IMR-90 (cell line): ENCODE data around the gene PDE11A. TPM values are rescaled to one million over a fixed set of nuclear protein-coding genes. Genes with fewer than 3 reads are reported as not detected.

ENCODE experiments used
- ATAC-seq: fragments of 200-7000 bp; cut with Tn5 transposase; 2 replicates; pipeline ENCODE4 v1.9.1; 2020; ENCODE audit warnings: low read depth, mild to moderate bottlenecking, moderate library complexity
- BruUV-seq: library from RNA; stranded (reverse); fragments of 400-500 nt; replicated peaks from 2 replicates; lab custom pipeline; 2021; lab: Mats Ljungman, UMichigan
- CTCF ChIA-PET: fragments of 300-600 bp; formaldehyde crosslinking; extraction: SDS; loops from one replicate; lab custom pipeline; 2021; ENCODE audit warnings: antibody characterized with exemption; lab: Yijun Ruan, JAX
- POLR2A ChIA-PET: fragments of 300-600 bp; sonication (Branson Sonifier 250); formaldehyde crosslinking; loops from one replicate; lab custom pipeline; 2022; ENCODE audit warnings: antibody characterized with exemption; ENCODE audit not compliant: unreplicated experiment; lab: Charles Lee
- DNase-seq: peaks from one replicate; pipeline ENCODE4 v3.0.0; 2013
- H2AFZ ChIP-seq: replicated peaks from 2 replicates; pipeline ENCODE3; 2013; ENCODE audit warnings: low read length, mild to moderate bottlenecking; ENCODE audit not compliant: poor library complexity
- H2AK5ac ChIP-seq: 2 replicates; pipeline ENCODE4 v1.6.1; 2013; ENCODE audit warnings: low read depth, low read length, inconsistent platforms
- H2AK9ac ChIP-seq: replicated peaks from 2 replicates; pipeline ENCODE3; 2013; ENCODE audit warnings: mild to moderate bottlenecking, low read depth, low read length, moderate library complexity; ENCODE audit not compliant: poor library complexity
- H2BK120ac ChIP-seq: 2 replicates; pipeline ENCODE4 v1.6.1; 2013; ENCODE audit warnings: low read depth, low read length, inconsistent platforms
- H2BK15ac ChIP-seq: 3 replicates; pipeline ENCODE4 v1.6.1; 2013; ENCODE audit warnings: low read depth, low read length, inconsistent platforms
- H2BK20ac ChIP-seq: 2 replicates; pipeline ENCODE4 v1.6.1; 2013; ENCODE audit warnings: low read depth, mild to moderate bottlenecking, inconsistent platforms, low read length, moderate library complexity
- H2BK5ac ChIP-seq: 2 replicates; pipeline ENCODE4 v1.6.1; 2013; ENCODE audit warnings: mild to moderate bottlenecking, low read depth, low read length, inconsistent platforms; ENCODE audit not compliant: poor library complexity, severe bottlenecking
- H3K14ac ChIP-seq: replicated peaks from 2 replicates; pipeline ENCODE4 v1.6.1; 2013; ENCODE audit warnings: low read depth, low read length, inconsistent platforms
- H3K18ac ChIP-seq: 2 replicates; pipeline ENCODE4 v1.6.1; 2013; ENCODE audit warnings: low read depth, low read length, control low read depth
- H3K23ac ChIP-seq: 2 replicates; pipeline ENCODE4 v1.6.1; 2013; ENCODE audit warnings: low read depth, low read length, inconsistent platforms
- H3K27ac ChIP-seq: 2 replicates; pipeline ENCODE4 v1.5.1; 2013; ENCODE audit warnings: mild to moderate bottlenecking, control low read depth, low read length; ENCODE audit not compliant: insufficient read depth
- H3K27me3 ChIP-seq: 2 replicates; pipeline ENCODE4 v1.6.1; 2013; ENCODE audit warnings: low read length; ENCODE audit not compliant: control insufficient read depth, insufficient read depth
- H3K36me3 ChIP-seq: 2 replicates; pipeline ENCODE4 v1.6.1; 2013; ENCODE audit warnings: low read length, mixed read lengths; ENCODE audit not compliant: control insufficient read depth, insufficient read depth
- H3K4ac ChIP-seq: 2 replicates; pipeline ENCODE4 v1.6.1; 2013; ENCODE audit warnings: low read depth, low read length, inconsistent platforms
- H3K4me1 ChIP-seq: 2 replicates; pipeline ENCODE4 v1.6.1; 2013; ENCODE audit warnings: low read length, mixed read lengths; ENCODE audit not compliant: control insufficient read depth, insufficient read depth
- H3K4me2 ChIP-seq: 2 replicates; pipeline ENCODE4 v1.6.1; 2013; ENCODE audit warnings: low read depth, mild to moderate bottlenecking, control low read depth, low read length, moderate library complexity
- H3K4me3 ChIP-seq: 2 replicates; pipeline ENCODE4 v1.5.1; 2013; ENCODE audit warnings: low read depth, mild to moderate bottlenecking, control low read depth, low read length, moderate library complexity; ENCODE audit not compliant: insufficient read depth
- H3K56ac ChIP-seq: 2 replicates; pipeline ENCODE4 v1.6.1; 2013; ENCODE audit warnings: low read length, inconsistent platforms; ENCODE audit not compliant: insufficient read depth; ENCODE audit errors: extremely low read depth
- H3K79me1 ChIP-seq, 2 experiments: 2 replicates each; pipeline ENCODE4 v1.6.1; 2013; ENCODE audit warnings: low read length in 2 of 2, inconsistent platforms in 1 of 2, low read depth in 1 of 2
- H3K9ac ChIP-seq: 2 replicates; pipeline ENCODE4 v1.6.1; 2013; ENCODE audit warnings: low read depth, low read length, control low read depth
- H3K9me1 ChIP-seq: 2 replicates; pipeline ENCODE4 v1.6.1; 2013; ENCODE audit warnings: low read length, inconsistent platforms; ENCODE audit not compliant: insufficient read depth
- H3K9me3 ChIP-seq: 2 replicates; pipeline ENCODE4 v1.6.1; 2013; ENCODE audit warnings: low read length; ENCODE audit not compliant: control insufficient read depth, insufficient read depth
- H4K20me1 ChIP-seq: 2 replicates; pipeline ENCODE4 v1.6.1; 2013; ENCODE audit warnings: low read length, inconsistent platforms; ENCODE audit not compliant: insufficient read depth
- H4K5ac ChIP-seq: 2 replicates; pipeline ENCODE4 v1.6.1; 2013; ENCODE audit warnings: mild to moderate bottlenecking, low read depth, low read length, control low read depth
- H4K8ac ChIP-seq, 2 experiments: 2 replicates each; pipeline ENCODE4 v1.6.1; 2013; ENCODE audit warnings: low read depth in 2 of 2, low read length in 2 of 2, control low read depth in 1 of 2, inconsistent platforms in 1 of 2
- H4K91ac ChIP-seq: 2 replicates; pipeline ENCODE4 v1.6.1; 2013; ENCODE audit warnings: low read depth, low read length, inconsistent platforms; ENCODE audit not compliant: insufficient read depth
- CHD1 ChIP-seq: IDR thresholded peaks from 2 replicates; pipeline ENCODE4 v1.6.1; 2012; ENCODE audit warnings: low read depth, low read length, improper control_type of control experiment
- FOS ChIP-seq: fragments of 150-350 bp; IDR thresholded peaks from 2 replicates; pipeline ENCODE4 v1.6.1; 2016; ENCODE audit warnings: low read depth, low read length
- MAFK ChIP-seq: IDR thresholded peaks from 2 replicates; pipeline ENCODE4 v1.6.1; 2012; ENCODE audit warnings: low read depth, low read length, improper control_type of control experiment
- MAZ ChIP-seq: IDR thresholded peaks from 2 replicates; pipeline ENCODE4 v1.6.1; 2012; ENCODE audit warnings: low read depth, mild to moderate bottlenecking, low read length, improper control_type of control experiment, moderate library complexity, borderline replicate concordance
- MXI1 ChIP-seq: IDR thresholded peaks from 2 replicates; pipeline ENCODE4 v1.6.1; 2012; ENCODE audit warnings: low read depth, mild to moderate bottlenecking, low read length, moderate library complexity, borderline replicate concordance
- NFE2L2 ChIP-seq: fragments of 150-350 bp; IDR thresholded peaks from 2 replicates; pipeline ENCODE4 v1.6.1; 2016; ENCODE audit warnings: low read depth, mild to moderate bottlenecking, low read length
- RAD21 ChIP-seq: IDR thresholded peaks from 2 replicates; pipeline ENCODE4 v1.6.1; 2012; ENCODE audit warnings: low read length, improper control_type of control experiment
- RCOR1 ChIP-seq: IDR thresholded peaks from 2 replicates; pipeline ENCODE4 v1.6.1; 2012; ENCODE audit warnings: mild to moderate bottlenecking, low read length, improper control_type of control experiment; ENCODE audit not compliant: insufficient replicate concordance
- RFX5 ChIP-seq: IDR thresholded peaks from 2 replicates; pipeline ENCODE4 v1.8.0; 2012; ENCODE audit warnings: low read depth, mild to moderate bottlenecking, low read length, moderate library complexity
- SMC3 ChIP-seq: fragments of 150-350 bp; IDR thresholded peaks from 2 replicates; pipeline ENCODE4 v1.6.1; 2016; ENCODE audit warnings: low read depth, mild to moderate bottlenecking, antibody characterized with exemption, low read length, moderate library complexity
- WGBS, 2 experiments: methylation state at CpG; one replicate each; pipeline versions ENCODE4 v1.1.5 to v1.1.7; 2013; ENCODE audit warnings: missing lambda C conversion rate in 2 of 2; ENCODE audit not compliant: insufficient read length in 1 of 2; ENCODE audit errors: extremely low coverage in 2 of 2; 5-methylcytosine and 5-hydroxymethylcytosine counted together
- dilution Hi-C: fragments of 300-500 bp; cut with HindIII; formaldehyde crosslinking; loops from one replicate; pipeline ENCODE4 v1.14.3; 2018; ENCODE audit warnings: low sequenced_read_pairs; ENCODE audit not compliant: unreplicated experiment
- in situ Hi-C: fragments of 300-500 bp; cut with MboI; formaldehyde crosslinking; loops from 3 replicates; pipeline ENCODE4 v1.14.3; 2019; ENCODE audit warnings: low sequenced_read_pairs, inconsistent platforms, mixed read lengths
- intact Hi-C: fragments of 100-400 bp; cut with micrococcal nuclease; formaldehyde crosslinking; loops from 2 replicates; pipeline ENCODE4 v1.10.0; 2022
- polyA plus RNA-seq, 3 experiments: library from polyadenylated mRNA; depleted of rRNA; stranded (reverse); fragments of >200 nt; gene quantifications; 2 replicates each; pipeline ENCODE4 v1.2.3, GENCODE V29; 2012; ENCODE audit warnings: low replicate concordance in 1 of 3
- total RNA-seq: library from RNA; depleted of rRNA; stranded (reverse); fragments of >200 nt; gene quantifications from 2 replicates; pipeline ENCODE4 v1.2.3, GENCODE V29; 2012
- TF ChIP-seq, protein P1 (sequence below): fragments of 150-350 bp; IDR thresholded peaks from 2 replicates; pipeline ENCODE4 v1.6.1; 2017; ENCODE audit warnings: mild to moderate bottlenecking, antibody characterized with exemption, low read length, low read depth
- TF ChIP-seq, protein P2 (sequence below): fragments of 150-350 bp; IDR thresholded peaks from 2 replicates; pipeline ENCODE4 v1.6.1; 2016; ENCODE audit warnings: low read depth, mild to moderate bottlenecking, low read length, moderate library complexity, borderline replicate concordance
- TF ChIP-seq, protein P3 (sequence below): conservative IDR thresholded peaks from 2 replicates; pipeline ENCODE4 v1.5.1; 2012; ENCODE audit warnings: mild to moderate bottlenecking, low read depth, low read length, improper control_type of control experiment

Gene PDE11A
- total and polyA plus RNA-seq, 2 of the 4 experiments (the other 2 are of a cell fraction) = 0.21 to 0.72 TPM

DNA sequence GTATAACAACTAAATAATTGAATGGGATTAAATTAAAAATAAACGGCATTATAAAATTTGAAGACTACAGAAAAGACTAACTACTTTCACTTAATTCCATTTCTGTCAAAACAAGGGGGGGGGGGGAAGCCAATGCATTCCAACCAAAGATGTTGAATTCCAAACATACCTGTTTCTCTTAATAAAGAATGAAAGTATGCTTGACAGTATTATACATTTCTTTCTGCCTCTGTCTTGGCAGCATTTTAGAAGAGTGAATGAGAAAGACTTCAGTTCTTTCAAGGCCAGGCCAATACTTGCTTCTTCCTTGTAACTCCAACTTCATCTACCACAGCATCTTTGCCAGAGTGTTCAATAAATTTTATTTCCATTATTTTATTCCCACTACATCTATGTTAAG is 65.9 kb downstream of the PDE11A start:
- Histone ChIP-seq H3K9me3 (no peaks in the 10 kb centered on the region), H3K79me1 (no peaks in the 10 kb centered on the region), H2BK20ac (no peak overlapping the region), H3K23ac (no peak overlapping the region), H4K91ac (no peak overlapping the region), H3K9me1 (no peaks in the 10 kb centered on the region), H3K14ac (no peak overlapping the region), H3K4me1 (peaks cover 3% of the 10 kb centered on the region; the same call in 1 of the 2 replicates), H3K4me3 (no peak overlapping the region), H3K27me3 (no peaks in the 10 kb centered on the region), H3K4me2 (no peak overlapping the region), H4K20me1 (no peaks in the 10 kb centered on the region), H4K5ac (no peak overlapping the region), H2BK120ac (no peak overlapping the region), H3K27ac (no peak overlapping the region), H2BK15ac (no peak overlapping the region), H3K56ac (no peak overlapping the region), H2AK9ac (no peak overlapping the region), H3K9ac (no peak overlapping the region), H2AK5ac (no peak overlapping the region), H3K18ac (no peak overlapping the region), H3K36me3 (no peaks in the 10 kb centered on the region), H2AFZ (no peak overlapping the region), H2BK5ac (no peak overlapping the region), H4K8ac (no peak overlapping the region), H3K4ac (no peak overlapping the region)
- intact Hi-C loops = no loop called here
- DNase-seq = no peak
- in situ Hi-C loops = no loop called here
- dilution Hi-C loops = no loop called here
- ChIA-PET POLR2A (no interaction called here), CTCF (interaction anchor here (0.8 kb wide), 1 partner anchor 12 kb away, joined by 3 read pairs; no protein-coding TSS in a partner anchor)
- no CpG with 5 or more reads among the region's 1 CpG for WGBS, 2 experiments
- no TSS peak for BruUV-seq
- no peak for ATAC-seq
- TF ChIP-seq, protein P1, sequence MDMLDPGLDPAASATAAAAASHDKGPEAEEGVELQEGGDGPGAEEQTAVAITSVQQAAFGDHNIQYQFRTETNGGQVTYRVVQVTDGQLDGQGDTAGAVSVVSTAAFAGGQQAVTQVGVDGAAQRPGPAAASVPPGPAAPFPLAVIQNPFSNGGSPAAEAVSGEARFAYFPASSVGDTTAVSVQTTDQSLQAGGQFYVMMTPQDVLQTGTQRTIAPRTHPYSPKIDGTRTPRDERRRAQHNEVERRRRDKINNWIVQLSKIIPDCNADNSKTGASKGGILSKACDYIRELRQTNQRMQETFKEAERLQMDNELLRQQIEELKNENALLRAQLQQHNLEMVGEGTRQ = no peak
- TF ChIP-seq RCOR1 (no peak), FOS (no peak), CHD1 (no peak), RAD21 (no peak), MAZ (no peak), RFX5 (no peak), MAFK (no peak), SMC3 (no peak), MXI1 (no peak), NFE2L2 (no peak)
- TF ChIP-seq, protein P2, sequence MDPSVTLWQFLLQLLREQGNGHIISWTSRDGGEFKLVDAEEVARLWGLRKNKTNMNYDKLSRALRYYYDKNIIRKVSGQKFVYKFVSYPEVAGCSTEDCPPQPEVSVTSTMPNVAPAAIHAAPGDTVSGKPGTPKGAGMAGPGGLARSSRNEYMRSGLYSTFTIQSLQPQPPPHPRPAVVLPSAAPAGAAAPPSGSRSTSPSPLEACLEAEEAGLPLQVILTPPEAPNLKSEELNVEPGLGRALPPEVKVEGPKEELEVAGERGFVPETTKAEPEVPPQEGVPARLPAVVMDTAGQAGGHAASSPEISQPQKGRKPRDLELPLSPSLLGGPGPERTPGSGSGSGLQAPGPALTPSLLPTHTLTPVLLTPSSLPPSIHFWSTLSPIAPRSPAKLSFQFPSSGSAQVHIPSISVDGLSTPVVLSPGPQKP = no peak
- TF ChIP-seq, protein P3, sequence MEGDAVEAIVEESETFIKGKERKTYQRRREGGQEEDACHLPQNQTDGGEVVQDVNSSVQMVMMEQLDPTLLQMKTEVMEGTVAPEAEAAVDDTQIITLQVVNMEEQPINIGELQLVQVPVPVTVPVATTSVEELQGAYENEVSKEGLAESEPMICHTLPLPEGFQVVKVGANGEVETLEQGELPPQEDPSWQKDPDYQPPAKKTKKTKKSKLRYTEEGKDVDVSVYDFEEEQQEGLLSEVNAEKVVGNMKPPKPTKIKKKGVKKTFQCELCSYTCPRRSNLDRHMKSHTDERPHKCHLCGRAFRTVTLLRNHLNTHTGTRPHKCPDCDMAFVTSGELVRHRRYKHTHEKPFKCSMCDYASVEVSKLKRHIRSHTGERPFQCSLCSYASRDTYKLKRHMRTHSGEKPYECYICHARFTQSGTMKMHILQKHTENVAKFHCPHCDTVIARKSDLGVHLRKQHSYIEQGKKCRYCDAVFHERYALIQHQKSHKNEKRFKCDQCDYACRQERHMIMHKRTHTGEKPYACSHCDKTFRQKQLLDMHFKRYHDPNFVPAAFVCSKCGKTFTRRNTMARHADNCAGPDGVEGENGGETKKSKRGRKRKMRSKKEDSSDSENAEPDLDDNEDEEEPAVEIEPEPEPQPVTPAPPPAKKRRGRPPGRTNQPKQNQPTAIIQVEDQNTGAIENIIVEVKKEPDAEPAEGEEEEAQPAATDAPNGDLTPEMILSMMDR = no peak
